ENCODE results near the gene LRRC38. TPM values are rescaled to one million over a fixed set of nuclear protein-coding genes. Genes with fewer than 3 reads are reported as not detected.

Gene LRRC38
- total and polyA plus RNA-seq, 10 of the 15 experiments (the other 5 are each of a cell fraction or from before 2014, with no cell fraction given) = not detected

- no peak overlapping the region for H3K9ac ChIP-seq (ENCODE audit: control insufficient read depth, insufficient read depth, low read length)
- no peaks in the 10 kb centered on the region for H3K36me3 ChIP-seq (ENCODE audit: control insufficient read depth in 2 of 2, insufficient read depth in 2 of 2, low read length in 1 of 2)
- H3K4me1 ChIP-seq (ENCODE audit: control insufficient read depth, insufficient read depth, low read length) = no peaks in the 10 kb centered on the region
- no peak overlapping the region for H3K27ac ChIP-seq (ENCODE audit: control insufficient read depth, insufficient read depth)
- WGBS (ENCODE audit: insufficient coverage, insufficient replicate concordance, low lambda C conversion rate, missing lambda C conversion rate) = 83% methylated on average over 20 of the region's 20 CpGs
- DNase-seq (ENCODE audit: low read depth, low spot score) (no peak), ATAC-seq (no peak), FAIRE-seq (no peak)
- H3K79me2 ChIP-seq (ENCODE audit: control insufficient read depth, insufficient read depth, low read length) = no peaks in the 10 kb centered on the region
- ChIA-PET POLR2A (no interaction called here), SMC1A (ENCODE audit: uncharacterized antibody, unreplicated experiment) (interaction anchor here (0.7 kb wide), 1 partner anchor 217 kb away, joined by 3 read pairs; no protein-coding TSS in a partner anchor), RAD21 (ENCODE audit: unreplicated experiment) (no interaction called here), CTCF (no interaction called here)
- no peak overlapping the region for H3K4me2 ChIP-seq (ENCODE audit: control insufficient read depth, insufficient read depth)
- no peak overlapping the region for H3K4me3 ChIP-seq
- intact Hi-C loops (cut with micrococcal nuclease; ENCODE audit: unreplicated experiment) (no loop called here), in situ Hi-C loops (cut with MboI) (no loop called here)
- BruUV-seq (replicated peaks) = no TSS peak
- TF ChIP-seq POLR2AphosphoS5 (IDR thresholded peaks at IDR 0.05; ENCODE audit: low read length) (no peak), CTCF (IDR thresholded peaks at IDR 0.05 in 2 of 3, conservative IDR thresholded peaks at IDR 0.05 in 1 of 3; ENCODE audit: control insufficient read depth in 2 of 3, extremely low read depth in 1 of 3, insufficient read depth in 1 of 3, low read depth in 3 of 3, low read length in 3 of 3) (peak in 2 of 3 experiments; percentile 8 to 16; a peak in 2 of 6 replicates), JUNB (IDR thresholded peaks at IDR 0.05) (no peak)
- no peaks in the 10 kb centered on the region for H3K27me3 ChIP-seq (replicated peaks in 1 of 2; ENCODE audit: control insufficient read depth in 2 of 2, insufficient read depth in 2 of 2, low read length in 1 of 2)
- no peaks in the 10 kb centered on the region for H3K9me3 ChIP-seq (replicated peaks; ENCODE audit: control insufficient read depth, insufficient read depth, low read length)
- H2AFZ ChIP-seq (ENCODE audit: control insufficient read depth, low read depth, low read length) = no peak overlapping the region
- no peaks in the 10 kb centered on the region for H4K20me1 ChIP-seq (ENCODE audit: control insufficient read depth, insufficient read depth)
Measured at GRCh38 chr1:13543451-13544220, 29.8 kb upstream of the LRRC38 start.

Data from GM12878 (cell line).